GM12878 (cell line): Measurements from ENCODE around the gene SH3D19.

Source experiments
- CTCF ChIP-seq, 3 experiments: IDR thresholded peaks in 2 of 3; conservative IDR thresholded peaks in 1 of 3; 2 replicates each; pipeline ENCODE4 v1.5.1; 2011; ENCODE audit warnings: low read depth in 3 of 3, low read length in 3 of 3, mild to moderate bottlenecking in 3 of 3, control low read depth in 2 of 3, moderate library complexity in 2 of 3, inconsistent platforms in 1 of 3, mixed read lengths in 1 of 3; ENCODE audit not compliant: control insufficient read depth in 2 of 3, insufficient read depth in 1 of 3; ENCODE audit errors: extremely low read depth in 1 of 3
- EZH2 ChIP-seq: IDR thresholded peaks from 2 replicates; pipeline ENCODE4 v1.6.1; 2012; ENCODE audit warnings: low read depth, mild to moderate bottlenecking, control low read depth, inconsistent platforms, low read length, borderline replicate concordance; ENCODE audit not compliant: control insufficient read depth
- RCOR1 ChIP-seq: conservative IDR thresholded peaks from 2 replicates; pipeline ENCODE4 v1.6.1; 2012; ENCODE audit warnings: low read depth, low read length, improper control_type of control experiment
- SIX5 ChIP-seq: IDR thresholded peaks from 2 replicates; pipeline ENCODE4 v1.6.1; 2011; ENCODE audit warnings: mild to moderate bottlenecking, low read depth, low read length, moderate library complexity; ENCODE audit not compliant: severe bottlenecking
- STAT3 ChIP-seq: IDR thresholded peaks from 2 replicates; pipeline ENCODE4 v1.6.1; 2011; ENCODE audit warnings: low read depth, low read length, improper control_type of control experiment
- TAF1 ChIP-seq: IDR thresholded peaks from 2 replicates; pipeline ENCODE4 v1.6.1; 2011; ENCODE audit warnings: mild to moderate bottlenecking, low read depth, low read length, borderline replicate concordance

GRCh38 chr4:151356510-151356909 is 31.1 kb upstream of the SH3D19 start:
- TF ChIP-seq CTCF (IDR thresholded peaks at IDR 0.05 in 2 of 3, conservative IDR thresholded peaks at IDR 0.05 in 1 of 3; ENCODE audit: control insufficient read depth in 2 of 3, extremely low read depth in 1 of 3, insufficient read depth in 1 of 3, low read depth in 3 of 3, low read length in 3 of 3) (no peak), TAF1 (no peak), RCOR1 (no peak), SIX5 (no peak), STAT3 (no peak), EZH2 (no peak)
